HCT116 (cell line): ENCODE data around the gene IGFBP2.

Experiments
- CEBPB ChIP-seq: IDR thresholded peaks from 2 replicates; pipeline ENCODE4 v1.6.1; 2012; ENCODE audit warnings: low read depth
- CTCF ChIP-seq, 3 experiments: fragments of 200-600 bp in 1 of 3; sonication (generic) in 1 of 3; IDR thresholded peaks in 2 of 3; conservative IDR thresholded peaks in 1 of 3; 2 replicates each; pipeline ENCODE4 v1.5.1; 2012 to 2017; ENCODE audit warnings: low read depth in 2 of 3, low read length in 2 of 3, antibody characterized with exemption in 1 of 3, borderline replicate concordance in 1 of 3, control low read depth in 1 of 3, mild to moderate bottlenecking in 1 of 3, mixed read lengths in 1 of 3, mixed run types in 1 of 3, moderate library complexity in 1 of 3; ENCODE audit not compliant: insufficient read depth in 1 of 3
- EZH2 ChIP-seq: fragments of 200-600 bp; sonication (generic); IDR thresholded peaks from 2 replicates; pipeline ENCODE4 v1.6.1; 2017; ENCODE audit warnings: antibody characterized with exemption, mixed run types
- EZH2phosphoT487 ChIP-seq: fragments of 200-600 bp; IDR thresholded peaks from 2 replicates; pipeline ENCODE4 v1.6.1; 2018; ENCODE audit warnings: antibody characterized with exemption, borderline replicate concordance
- POLR2A ChIP-seq: IDR thresholded peaks from 2 replicates; pipeline ENCODE4 v1.7.0; 2011; ENCODE audit warnings: borderline replicate concordance; ENCODE audit not compliant: insufficient read depth, insufficient read length; ENCODE audit errors: extremely low read depth
- POLR2AphosphoS5 ChIP-seq: IDR thresholded peaks from 2 replicates; pipeline ENCODE4 v1.6.1; 2011; ENCODE audit warnings: mild to moderate bottlenecking, low read depth, low read length, moderate library complexity
- YY1 ChIP-seq: IDR thresholded peaks from 2 replicates; pipeline ENCODE4 v1.6.1; 2011; ENCODE audit warnings: low read length, low read depth, moderate library complexity, mild to moderate bottlenecking; ENCODE audit not compliant: insufficient replicate concordance; ENCODE audit errors: extremely low read depth
- ZNF274 ChIP-seq: fragments of 200-500 bp; sonication (Bioruptor generic); IDR thresholded peaks from 2 replicates; pipeline ENCODE4 v1.6.1; 2014; ENCODE audit warnings: mild to moderate bottlenecking, low read depth, low read length, inconsistent platforms
- TF ChIP-seq, protein P1 (sequence below): IDR thresholded peaks from 2 replicates; pipeline ENCODE4 v1.6.1; 2012
- TF ChIP-seq, protein P2 (sequence below): IDR thresholded peaks from 2 replicates; pipeline ENCODE4 v1.6.1; 2012; ENCODE audit warnings: low read depth
- TF ChIP-seq, protein P3 (sequence below): IDR thresholded peaks from 2 replicates; pipeline ENCODE4 v1.6.1; 2011; ENCODE audit warnings: mild to moderate bottlenecking, low read length, moderate library complexity; ENCODE audit not compliant: insufficient replicate concordance; ENCODE audit errors: extremely low read depth

DNA sequence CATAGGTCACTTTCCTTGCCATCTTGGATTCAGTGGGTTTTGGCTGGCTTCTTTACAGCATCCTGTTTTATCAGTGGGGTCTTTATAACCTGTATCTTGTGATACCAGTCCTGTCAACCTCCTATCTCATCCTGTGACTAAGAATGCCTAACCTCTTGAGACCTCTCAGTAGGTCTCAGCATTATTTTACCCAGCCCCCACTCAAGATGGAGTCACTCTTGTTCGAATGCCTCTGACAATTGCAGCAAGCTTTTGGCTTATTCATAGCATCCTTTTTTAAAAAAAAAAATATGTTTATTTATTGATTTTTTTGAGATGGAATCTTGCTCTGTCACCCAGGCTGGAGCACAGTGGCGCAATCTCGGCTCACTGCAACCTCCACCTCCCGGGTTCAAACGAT lies 24.7 kb upstream of the IGFBP2 start:
- TF ChIP-seq CTCF (IDR thresholded peaks at IDR 0.05 in 2 of 3, conservative IDR thresholded peaks at IDR 0.05 in 1 of 3; ENCODE audit: borderline replicate concordance in 1 of 3, insufficient read depth in 1 of 3, low read depth in 2 of 3, low read length in 2 of 3) (no peak), ZNF274 (no peak), POLR2A (no peak), YY1 (no peak), POLR2AphosphoS5 (no peak), EZH2phosphoT487 (no peak), CEBPB (no peak), EZH2 (no peak)
- TF ChIP-seq, protein P1, sequence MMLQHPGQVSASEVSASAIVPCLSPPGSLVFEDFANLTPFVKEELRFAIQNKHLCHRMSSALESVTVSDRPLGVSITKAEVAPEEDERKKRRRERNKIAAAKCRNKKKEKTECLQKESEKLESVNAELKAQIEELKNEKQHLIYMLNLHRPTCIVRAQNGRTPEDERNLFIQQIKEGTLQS = no peak
- TF ChIP-seq, protein P2, sequence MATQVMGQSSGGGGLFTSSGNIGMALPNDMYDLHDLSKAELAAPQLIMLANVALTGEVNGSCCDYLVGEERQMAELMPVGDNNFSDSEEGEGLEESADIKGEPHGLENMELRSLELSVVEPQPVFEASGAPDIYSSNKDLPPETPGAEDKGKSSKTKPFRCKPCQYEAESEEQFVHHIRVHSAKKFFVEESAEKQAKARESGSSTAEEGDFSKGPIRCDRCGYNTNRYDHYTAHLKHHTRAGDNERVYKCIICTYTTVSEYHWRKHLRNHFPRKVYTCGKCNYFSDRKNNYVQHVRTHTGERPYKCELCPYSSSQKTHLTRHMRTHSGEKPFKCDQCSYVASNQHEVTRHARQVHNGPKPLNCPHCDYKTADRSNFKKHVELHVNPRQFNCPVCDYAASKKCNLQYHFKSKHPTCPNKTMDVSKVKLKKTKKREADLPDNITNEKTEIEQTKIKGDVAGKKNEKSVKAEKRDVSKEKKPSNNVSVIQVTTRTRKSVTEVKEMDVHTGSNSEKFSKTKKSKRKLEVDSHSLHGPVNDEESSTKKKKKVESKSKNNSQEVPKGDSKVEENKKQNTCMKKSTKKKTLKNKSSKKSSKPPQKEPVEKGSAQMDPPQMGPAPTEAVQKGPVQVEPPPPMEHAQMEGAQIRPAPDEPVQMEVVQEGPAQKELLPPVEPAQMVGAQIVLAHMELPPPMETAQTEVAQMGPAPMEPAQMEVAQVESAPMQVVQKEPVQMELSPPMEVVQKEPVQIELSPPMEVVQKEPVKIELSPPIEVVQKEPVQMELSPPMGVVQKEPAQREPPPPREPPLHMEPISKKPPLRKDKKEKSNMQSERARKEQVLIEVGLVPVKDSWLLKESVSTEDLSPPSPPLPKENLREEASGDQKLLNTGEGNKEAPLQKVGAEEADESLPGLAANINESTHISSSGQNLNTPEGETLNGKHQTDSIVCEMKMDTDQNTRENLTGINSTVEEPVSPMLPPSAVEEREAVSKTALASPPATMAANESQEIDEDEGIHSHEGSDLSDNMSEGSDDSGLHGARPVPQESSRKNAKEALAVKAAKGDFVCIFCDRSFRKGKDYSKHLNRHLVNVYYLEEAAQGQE = no peak
- TF ChIP-seq, protein P3, sequence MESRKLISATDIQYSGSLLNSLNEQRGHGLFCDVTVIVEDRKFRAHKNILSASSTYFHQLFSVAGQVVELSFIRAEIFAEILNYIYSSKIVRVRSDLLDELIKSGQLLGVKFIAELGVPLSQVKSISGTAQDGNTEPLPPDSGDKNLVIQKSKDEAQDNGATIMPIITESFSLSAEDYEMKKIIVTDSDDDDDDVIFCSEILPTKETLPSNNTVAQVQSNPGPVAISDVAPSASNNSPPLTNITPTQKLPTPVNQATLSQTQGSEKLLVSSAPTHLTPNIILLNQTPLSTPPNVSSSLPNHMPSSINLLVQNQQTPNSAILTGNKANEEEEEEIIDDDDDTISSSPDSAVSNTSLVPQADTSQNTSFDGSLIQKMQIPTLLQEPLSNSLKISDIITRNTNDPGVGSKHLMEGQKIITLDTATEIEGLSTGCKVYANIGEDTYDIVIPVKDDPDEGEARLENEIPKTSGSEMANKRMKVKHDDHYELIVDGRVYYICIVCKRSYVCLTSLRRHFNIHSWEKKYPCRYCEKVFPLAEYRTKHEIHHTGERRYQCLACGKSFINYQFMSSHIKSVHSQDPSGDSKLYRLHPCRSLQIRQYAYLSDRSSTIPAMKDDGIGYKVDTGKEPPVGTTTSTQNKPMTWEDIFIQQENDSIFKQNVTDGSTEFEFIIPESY = no peak
